WTC11 (cell line): ENCODE results near the gene IFFO2. TPM values are rescaled to one million over a fixed set of nuclear protein-coding genes. Genes with fewer than 3 reads are reported as not detected.
"Not testable (repeated sequence)": the region's sequence is repeated elsewhere in the genome, so short reads cannot be mapped to it uniquely, and the experiment has no call there.

ENCODE experiments used
- ATAC-seq: fragments of 200-7000 bp; cut with Tn5 transposase; 2 replicates; pipeline ENCODE4 v1.10.0; 2021; ENCODE audit warnings: mild to moderate bottlenecking, moderate library complexity
- CTCF ChIA-PET: fragments of 300-600 bp; sonication (Branson Sonifier 250); formaldehyde crosslinking; loops from one replicate; lab custom pipeline; 2021; ENCODE audit warnings: antibody characterized with exemption; lab: Charles Lee
- POLR2A ChIA-PET: fragments of 350-600 bp; sonication (Branson Sonifier 250); formaldehyde crosslinking; loops from one replicate; lab custom pipeline; 2021; ENCODE audit warnings: antibody characterized with exemption; lab: Charles Lee
- DNase-seq: peaks from one replicate; pipeline ENCODE4 v3.0.0; 2021; ENCODE audit warnings: low spot score
- H3K27ac Mint-ChIP-seq: 2 replicates; pipeline ENCODE4 v1.8.0; 2021; ENCODE audit warnings: mixed read lengths
- H3K27me3 Mint-ChIP-seq: 2 replicates; pipeline ENCODE4 v1.8.0; 2021; ENCODE audit warnings: low read depth, mild to moderate bottlenecking, moderate library complexity, mixed read lengths
- H3K36me3 Mint-ChIP-seq: 2 replicates; pipeline ENCODE4 v1.8.0; 2021; ENCODE audit warnings: mixed read lengths
- H3K4me1 Mint-ChIP-seq: 2 replicates; pipeline ENCODE4 v1.8.0; 2022; ENCODE audit warnings: mixed read lengths
- H3K4me3 Mint-ChIP-seq: 2 replicates; pipeline ENCODE4 v1.8.0; 2021; ENCODE audit warnings: mild to moderate bottlenecking, moderate library complexity, mixed read lengths
- H3K9me3 Mint-ChIP-seq: 2 replicates; pipeline ENCODE4 v1.8.0; 2021; ENCODE audit warnings: mixed read lengths
- AR ChIP-seq: fragments of 250-450 bp; sonication (Bioruptor Pico); IDR thresholded peaks from 2 replicates; pipeline ENCODE4 v1.9.0; 2021; ENCODE audit warnings: mild to moderate bottlenecking
- ATF1 ChIP-seq: sonication (generic); formaldehyde crosslinking; IDR thresholded peaks from 2 replicates; pipeline ENCODE4 v1.8.1; 2023; ENCODE audit warnings: mild to moderate bottlenecking, moderate library complexity, missing genetic modification reagents
- ESRRA ChIP-seq: sonication (generic); formaldehyde crosslinking; IDR thresholded peaks from 2 replicates; pipeline ENCODE4 v1.8.1; 2022; ENCODE audit warnings: mild to moderate bottlenecking, missing genetic modification reagents, borderline replicate concordance
- FOXK1 ChIP-seq: sonication (generic); formaldehyde crosslinking; IDR thresholded peaks from 2 replicates; pipeline ENCODE4 v1.8.0; 2022; ENCODE audit warnings: mild to moderate bottlenecking, moderate library complexity, missing genetic modification reagents
- FOXP1 ChIP-seq: sonication (generic); formaldehyde crosslinking; IDR thresholded peaks from 2 replicates; pipeline ENCODE4 v1.8.0; 2022; ENCODE audit warnings: missing genetic modification reagents, mild to moderate bottlenecking, moderate library complexity, borderline replicate concordance
- JAZF1 ChIP-seq: fragments of 250-450 bp; sonication (Bioruptor Pico); IDR thresholded peaks from 2 replicates; pipeline ENCODE4 v1.9.0; 2021; ENCODE audit warnings: moderate library complexity, mild to moderate bottlenecking, inconsistent platforms
- KAT7 ChIP-seq: sonication (generic); formaldehyde crosslinking; IDR thresholded peaks from 2 replicates; pipeline ENCODE4 v1.8.1; 2023; ENCODE audit warnings: missing genetic modification reagents, mild to moderate bottlenecking, borderline replicate concordance
- MYBL2 ChIP-seq: sonication (generic); formaldehyde crosslinking; IDR thresholded peaks from 2 replicates; pipeline ENCODE4 v1.8.1; 2023; ENCODE audit warnings: mild to moderate bottlenecking, moderate library complexity, missing genetic modification reagents
- NR2C2 ChIP-seq: sonication (generic); formaldehyde crosslinking; IDR thresholded peaks from 2 replicates; pipeline ENCODE4 v1.8.0; 2022; ENCODE audit warnings: mild to moderate bottlenecking, missing genetic modification reagents
- RELA ChIP-seq: sonication (generic); formaldehyde crosslinking; IDR thresholded peaks from 2 replicates; pipeline ENCODE4 v1.8.1; 2022; ENCODE audit warnings: missing genetic modification reagents, mild to moderate bottlenecking, borderline replicate concordance
- RORB ChIP-seq: fragments of 250-450 bp; sonication (Bioruptor Pico); IDR thresholded peaks from 2 replicates; pipeline ENCODE4 v1.9.0; 2021; ENCODE audit warnings: mild to moderate bottlenecking
- TEAD4 ChIP-seq: sonication (generic); formaldehyde crosslinking; IDR thresholded peaks from 2 replicates; pipeline ENCODE4 v1.8.0; 2022; ENCODE audit warnings: mild to moderate bottlenecking, missing genetic modification reagents
- ZBTB21 ChIP-seq: sonication (generic); formaldehyde crosslinking; IDR thresholded peaks from 2 replicates; pipeline ENCODE4 v1.8.1; 2023; ENCODE audit warnings: mild to moderate bottlenecking, missing genetic modification reagents, borderline replicate concordance
- ZNF138 ChIP-seq: sonication (generic); formaldehyde crosslinking; conservative IDR thresholded peaks from 2 replicates; pipeline ENCODE4 v1.8.1; 2022; ENCODE audit warnings: mild to moderate bottlenecking, moderate library complexity, missing genetic modification reagents
- ZNF317 ChIP-seq: sonication (generic); formaldehyde crosslinking; IDR thresholded peaks from 2 replicates; pipeline ENCODE4 v1.8.1; 2023; ENCODE audit warnings: low read depth, mild to moderate bottlenecking, moderate library complexity, missing genetic modification reagents, borderline replicate concordance
- total RNA-seq: library from RNA; stranded (reverse); gene quantifications from 3 replicates; pipeline ENCODE4 v1.2.3, GENCODE V29; 2021
- TF ChIP-seq, protein P1 (sequence below): sonication (generic); formaldehyde crosslinking; IDR thresholded peaks from 2 replicates; pipeline ENCODE4 v1.8.0; 2022; ENCODE audit warnings: missing genetic modification reagents
- TF ChIP-seq, protein P2 (sequence below): fragments of 250-450 bp; sonication (Bioruptor Pico); IDR thresholded peaks from 2 replicates; pipeline ENCODE4 v1.9.0; 2021; ENCODE audit warnings: mild to moderate bottlenecking, borderline replicate concordance
- TF ChIP-seq, protein P3 (sequence below): sonication (generic); formaldehyde crosslinking; IDR thresholded peaks from 2 replicates; pipeline ENCODE4 v1.8.1; 2023; ENCODE audit warnings: mild to moderate bottlenecking, missing genetic modification reagents
- TF ChIP-seq, protein P4 (sequence below): fragments of 250-450 bp; sonication (Bioruptor Pico); IDR thresholded peaks from 2 replicates; pipeline ENCODE4 v2.1.2; 2022; ENCODE audit warnings: mild to moderate bottlenecking, moderate library complexity

IFFO2 gene
- total RNA-seq, 1 experiment from 2014 or later: 8.1 TPM

GRCh38 chr1:18870957-18871356 is 85.5 kb downstream of the IFFO2 start:
- Mint-ChIP-seq H3K36me3 (no peaks in the 10 kb centered on the region), H3K4me3 (no peak overlapping the region), H3K27me3 (no peaks in the 10 kb centered on the region), H3K9me3 (no peaks in the 10 kb centered on the region), H3K4me1 (no peaks in the 10 kb centered on the region), H3K27ac (no peak overlapping the region)
- POLR2A ChIA-PET: no interaction called here
- DNase-seq (no peak), ATAC-seq (no peak)
- CTCF ChIA-PET: interaction anchor here (1.0 to 2.6 kb wide), 3 partner anchors 13 to 76 kb away, joined by 3 to 8 read pairs (median 5); no protein-coding TSS in a partner anchor
- no peak for TF ChIP-seq RELA
- no peak for TF ChIP-seq ZNF317 (CRISPR knock-in tag)
- no peak for TF ChIP-seq TEAD4 (CRISPR knock-in tag)
- no peak for TF ChIP-seq ZNF138
- TF ChIP-seq, protein P1, sequence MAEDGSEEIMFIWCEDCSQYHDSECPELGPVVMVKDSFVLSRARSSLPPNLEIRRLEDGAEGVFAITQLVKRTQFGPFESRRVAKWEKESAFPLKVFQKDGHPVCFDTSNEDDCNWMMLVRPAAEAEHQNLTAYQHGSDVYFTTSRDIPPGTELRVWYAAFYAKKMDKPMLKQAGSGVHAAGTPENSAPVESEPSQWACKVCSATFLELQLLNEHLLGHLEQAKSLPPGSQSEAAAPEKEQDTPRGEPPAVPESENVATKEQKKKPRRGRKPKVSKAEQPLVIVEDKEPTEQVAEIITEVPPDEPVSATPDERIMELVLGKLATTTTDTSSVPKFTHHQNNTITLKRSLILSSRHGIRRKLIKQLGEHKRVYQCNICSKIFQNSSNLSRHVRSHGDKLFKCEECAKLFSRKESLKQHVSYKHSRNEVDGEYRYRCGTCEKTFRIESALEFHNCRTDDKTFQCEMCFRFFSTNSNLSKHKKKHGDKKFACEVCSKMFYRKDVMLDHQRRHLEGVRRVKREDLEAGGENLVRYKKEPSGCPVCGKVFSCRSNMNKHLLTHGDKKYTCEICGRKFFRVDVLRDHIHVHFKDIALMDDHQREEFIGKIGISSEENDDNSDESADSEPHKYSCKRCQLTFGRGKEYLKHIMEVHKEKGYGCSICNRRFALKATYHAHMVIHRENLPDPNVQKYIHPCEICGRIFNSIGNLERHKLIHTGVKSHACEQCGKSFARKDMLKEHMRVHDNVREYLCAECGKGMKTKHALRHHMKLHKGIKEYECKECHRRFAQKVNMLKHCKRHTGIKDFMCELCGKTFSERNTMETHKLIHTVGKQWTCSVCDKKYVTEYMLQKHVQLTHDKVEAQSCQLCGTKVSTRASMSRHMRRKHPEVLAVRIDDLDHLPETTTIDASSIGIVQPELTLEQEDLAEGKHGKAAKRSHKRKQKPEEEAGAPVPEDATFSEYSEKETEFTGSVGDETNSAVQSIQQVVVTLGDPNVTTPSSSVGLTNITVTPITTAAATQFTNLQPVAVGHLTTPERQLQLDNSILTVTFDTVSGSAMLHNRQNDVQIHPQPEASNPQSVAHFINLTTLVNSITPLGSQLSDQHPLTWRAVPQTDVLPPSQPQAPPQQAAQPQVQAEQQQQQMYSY: no peak
- no peak for TF ChIP-seq FOXP1 (CRISPR knock-in tag)
- no peak for TF ChIP-seq ESRRA (CRISPR knock-in tag)
- no peak for TF ChIP-seq ATF1 (CRISPR knock-in tag)
- no peak for TF ChIP-seq RORB
- no peak for TF ChIP-seq ZBTB21
- TF ChIP-seq, protein P2, sequence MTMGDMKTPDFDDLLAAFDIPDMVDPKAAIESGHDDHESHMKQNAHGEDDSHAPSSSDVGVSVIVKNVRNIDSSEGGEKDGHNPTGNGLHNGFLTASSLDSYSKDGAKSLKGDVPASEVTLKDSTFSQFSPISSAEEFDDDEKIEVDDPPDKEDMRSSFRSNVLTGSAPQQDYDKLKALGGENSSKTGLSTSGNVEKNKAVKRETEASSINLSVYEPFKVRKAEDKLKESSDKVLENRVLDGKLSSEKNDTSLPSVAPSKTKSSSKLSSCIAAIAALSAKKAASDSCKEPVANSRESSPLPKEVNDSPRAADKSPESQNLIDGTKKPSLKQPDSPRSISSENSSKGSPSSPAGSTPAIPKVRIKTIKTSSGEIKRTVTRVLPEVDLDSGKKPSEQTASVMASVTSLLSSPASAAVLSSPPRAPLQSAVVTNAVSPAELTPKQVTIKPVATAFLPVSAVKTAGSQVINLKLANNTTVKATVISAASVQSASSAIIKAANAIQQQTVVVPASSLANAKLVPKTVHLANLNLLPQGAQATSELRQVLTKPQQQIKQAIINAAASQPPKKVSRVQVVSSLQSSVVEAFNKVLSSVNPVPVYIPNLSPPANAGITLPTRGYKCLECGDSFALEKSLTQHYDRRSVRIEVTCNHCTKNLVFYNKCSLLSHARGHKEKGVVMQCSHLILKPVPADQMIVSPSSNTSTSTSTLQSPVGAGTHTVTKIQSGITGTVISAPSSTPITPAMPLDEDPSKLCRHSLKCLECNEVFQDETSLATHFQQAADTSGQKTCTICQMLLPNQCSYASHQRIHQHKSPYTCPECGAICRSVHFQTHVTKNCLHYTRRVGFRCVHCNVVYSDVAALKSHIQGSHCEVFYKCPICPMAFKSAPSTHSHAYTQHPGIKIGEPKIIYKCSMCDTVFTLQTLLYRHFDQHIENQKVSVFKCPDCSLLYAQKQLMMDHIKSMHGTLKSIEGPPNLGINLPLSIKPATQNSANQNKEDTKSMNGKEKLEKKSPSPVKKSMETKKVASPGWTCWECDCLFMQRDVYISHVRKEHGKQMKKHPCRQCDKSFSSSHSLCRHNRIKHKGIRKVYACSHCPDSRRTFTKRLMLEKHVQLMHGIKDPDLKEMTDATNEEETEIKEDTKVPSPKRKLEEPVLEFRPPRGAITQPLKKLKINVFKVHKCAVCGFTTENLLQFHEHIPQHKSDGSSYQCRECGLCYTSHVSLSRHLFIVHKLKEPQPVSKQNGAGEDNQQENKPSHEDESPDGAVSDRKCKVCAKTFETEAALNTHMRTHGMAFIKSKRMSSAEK: no peak
- TF ChIP-seq FOXK1 (CRISPR knock-in tag): no peak
- TF ChIP-seq AR (CRISPR knock-in tag): no peak
- TF ChIP-seq, protein P3, sequence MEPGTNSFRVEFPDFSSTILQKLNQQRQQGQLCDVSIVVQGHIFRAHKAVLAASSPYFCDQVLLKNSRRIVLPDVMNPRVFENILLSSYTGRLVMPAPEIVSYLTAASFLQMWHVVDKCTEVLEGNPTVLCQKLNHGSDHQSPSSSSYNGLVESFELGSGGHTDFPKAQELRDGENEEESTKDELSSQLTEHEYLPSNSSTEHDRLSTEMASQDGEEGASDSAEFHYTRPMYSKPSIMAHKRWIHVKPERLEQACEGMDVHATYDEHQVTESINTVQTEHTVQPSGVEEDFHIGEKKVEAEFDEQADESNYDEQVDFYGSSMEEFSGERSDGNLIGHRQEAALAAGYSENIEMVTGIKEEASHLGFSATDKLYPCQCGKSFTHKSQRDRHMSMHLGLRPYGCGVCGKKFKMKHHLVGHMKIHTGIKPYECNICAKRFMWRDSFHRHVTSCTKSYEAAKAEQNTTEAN (CRISPR knock-in tag): no peak
- no peak for TF ChIP-seq NR2C2
- TF ChIP-seq, protein P4, sequence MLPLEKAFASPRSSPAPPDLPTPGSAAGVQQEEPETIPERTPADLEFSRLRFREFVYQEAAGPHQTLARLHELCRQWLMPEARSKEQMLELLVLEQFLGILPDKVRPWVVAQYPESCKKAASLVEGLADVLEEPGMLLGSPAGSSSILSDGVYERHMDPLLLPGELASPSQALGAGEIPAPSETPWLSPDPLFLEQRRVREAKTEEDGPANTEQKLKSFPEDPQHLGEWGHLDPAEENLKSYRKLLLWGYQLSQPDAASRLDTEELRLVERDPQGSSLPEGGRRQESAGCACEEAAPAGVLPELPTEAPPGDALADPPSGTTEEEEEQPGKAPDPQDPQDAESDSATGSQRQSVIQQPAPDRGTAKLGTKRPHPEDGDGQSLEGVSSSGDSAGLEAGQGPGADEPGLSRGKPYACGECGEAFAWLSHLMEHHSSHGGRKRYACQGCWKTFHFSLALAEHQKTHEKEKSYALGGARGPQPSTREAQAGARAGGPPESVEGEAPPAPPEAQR (CRISPR knock-in tag): no peak
- no peak for TF ChIP-seq JAZF1 (CRISPR knock-in tag)
- no peak for TF ChIP-seq KAT7
- TF ChIP-seq MYBL2: no peak

DNA sequence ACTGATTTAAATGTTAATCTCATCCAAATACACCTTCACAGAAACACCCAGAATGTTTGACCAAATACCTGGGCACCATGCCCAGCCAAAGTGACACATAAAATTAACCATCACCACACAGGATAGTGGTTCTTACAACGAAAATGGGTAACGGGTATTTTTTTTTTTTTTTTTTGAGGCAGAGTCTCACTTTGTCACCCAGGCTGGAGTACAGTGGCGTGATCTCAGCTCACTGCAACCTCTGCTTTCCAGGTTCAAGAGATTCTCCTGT is 85.9 kb downstream of the IFFO2 start:
- H3K36me3 Mint-ChIP-seq: not testable (repeated sequence)
- CTCF ChIA-PET: interaction anchor here (1.5 to 2.6 kb wide), 4 partner anchors 14 to 273 kb away, joined by 5 to 12 read pairs (median 6); no protein-coding TSS in a partner anchor

More for the DNA sequence above, 85.9 kb downstream of the IFFO2 start:
- H3K4me1 Mint-ChIP-seq, DNase-seq, POLR2A ChIA-PET, H3K27ac Mint-ChIP-seq, H3K9me3 Mint-ChIP-seq, H3K27me3 Mint-ChIP-seq, ATAC-seq, H3K4me3 Mint-ChIP-seq: not testable (repeated sequence)
